HG03095 (cell line): ENCODE results near the gene PTPRG.

ENCODE experiments used
- ATAC-seq: cut with Tn5 transposase; IDR thresholded peaks from one replicate; pipeline ENCODE4 v1.9.1; 2021; ENCODE audit warnings: moderate library complexity; ENCODE audit not compliant: unreplicated experiment

The PTPRG gene

GRCh38 chr3:62237286-62237948 lies 676.0 kb downstream of the PTPRG start:
- ATAC-seq: no peak

- peak; percentile 79 for ATAC-seq
Measured at GRCh38 chr3:62238003-62238402, 676.6 kb downstream of the PTPRG start.

GRCh38 chr3:62238431-62238830 lies 677.1 kb downstream of the PTPRG start:
- ATAC-seq: no peak

GRCh38 chr3:62241279-62241678 lies 679.9 kb downstream of the PTPRG start:
- no peak for ATAC-seq

- ATAC-seq: no peak
Measured at GRCh38 chr3:62242831-62243509, 681.6 kb downstream of the PTPRG start.

GRCh38 chr3:62246094-62246493 lies 684.7 kb downstream of the PTPRG start:
- no peak for ATAC-seq

GRCh38 chr3:62246985-62247384 lies 685.6 kb downstream of the PTPRG start:
- no peak for ATAC-seq

- no peak for ATAC-seq
Measured at GRCh38 chr3:62248734-62249483, 687.5 kb downstream of the PTPRG start.

- ATAC-seq: no peak
Measured at GRCh38 chr3:62249484-62249776, 688.1 kb downstream of the PTPRG start.

- no peak for ATAC-seq
Measured at GRCh38 chr3:62249855-62250543, 688.6 kb downstream of the PTPRG start.

- no peak for ATAC-seq
Measured at GRCh38 chr3:62252438-62253157, 691.2 kb downstream of the PTPRG start.

GRCh38 chr3:62253971-62254370 lies 692.6 kb downstream of the PTPRG start:
- ATAC-seq: no peak

- ATAC-seq: no peak
Measured at GRCh38 chr3:62255758-62256157, 694.4 kb downstream of the PTPRG start.

- ATAC-seq: no peak
Measured at GRCh38 chr3:62259924-62260323, 698.6 kb downstream of the PTPRG start.

GRCh38 chr3:62260655-62261054 lies 699.3 kb downstream of the PTPRG start:
- no peak for ATAC-seq

- ATAC-seq: no peak
Measured at GRCh38 chr3:62261121-62261520, 699.8 kb downstream of the PTPRG start.

GRCh38 chr3:62261736-62262135 lies 700.4 kb downstream of the PTPRG start:
- ATAC-seq: no peak

- ATAC-seq: no peak
Measured at GRCh38 chr3:62265528-62265927, 704.2 kb downstream of the PTPRG start.

GRCh38 chr3:62266668-62267283 lies 705.4 kb downstream of the PTPRG start:
- ATAC-seq: no peak

GRCh38 chr3:62276658-62277180 lies 715.3 kb downstream of the PTPRG start:
- no peak for ATAC-seq
